ENCODE measurements around the gene ZFYVE27.

- TF ChIP-seq, protein P1, sequence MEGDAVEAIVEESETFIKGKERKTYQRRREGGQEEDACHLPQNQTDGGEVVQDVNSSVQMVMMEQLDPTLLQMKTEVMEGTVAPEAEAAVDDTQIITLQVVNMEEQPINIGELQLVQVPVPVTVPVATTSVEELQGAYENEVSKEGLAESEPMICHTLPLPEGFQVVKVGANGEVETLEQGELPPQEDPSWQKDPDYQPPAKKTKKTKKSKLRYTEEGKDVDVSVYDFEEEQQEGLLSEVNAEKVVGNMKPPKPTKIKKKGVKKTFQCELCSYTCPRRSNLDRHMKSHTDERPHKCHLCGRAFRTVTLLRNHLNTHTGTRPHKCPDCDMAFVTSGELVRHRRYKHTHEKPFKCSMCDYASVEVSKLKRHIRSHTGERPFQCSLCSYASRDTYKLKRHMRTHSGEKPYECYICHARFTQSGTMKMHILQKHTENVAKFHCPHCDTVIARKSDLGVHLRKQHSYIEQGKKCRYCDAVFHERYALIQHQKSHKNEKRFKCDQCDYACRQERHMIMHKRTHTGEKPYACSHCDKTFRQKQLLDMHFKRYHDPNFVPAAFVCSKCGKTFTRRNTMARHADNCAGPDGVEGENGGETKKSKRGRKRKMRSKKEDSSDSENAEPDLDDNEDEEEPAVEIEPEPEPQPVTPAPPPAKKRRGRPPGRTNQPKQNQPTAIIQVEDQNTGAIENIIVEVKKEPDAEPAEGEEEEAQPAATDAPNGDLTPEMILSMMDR (IDR thresholded peaks at IDR 0.05): no peak
- no peak for TF ChIP-seq POLR2A (IDR thresholded peaks at IDR 0.05)
Observed at GRCh38 chr10:97748116-97748515, 11.2 kb downstream of the ZFYVE27 start.
